Measurements from ENCODE around the gene SMYD4.
"Not testable (repeated sequence)": the region's sequence is repeated elsewhere in the genome, so short reads cannot be mapped to it uniquely, and the experiment has no call there.

SMYD4 gene

GRCh38 chr17:1754430-1755112 is 75.1 kb downstream of the SMYD4 start:
- no peak for DNase-seq (ENCODE audit: low spot score)

DNA sequence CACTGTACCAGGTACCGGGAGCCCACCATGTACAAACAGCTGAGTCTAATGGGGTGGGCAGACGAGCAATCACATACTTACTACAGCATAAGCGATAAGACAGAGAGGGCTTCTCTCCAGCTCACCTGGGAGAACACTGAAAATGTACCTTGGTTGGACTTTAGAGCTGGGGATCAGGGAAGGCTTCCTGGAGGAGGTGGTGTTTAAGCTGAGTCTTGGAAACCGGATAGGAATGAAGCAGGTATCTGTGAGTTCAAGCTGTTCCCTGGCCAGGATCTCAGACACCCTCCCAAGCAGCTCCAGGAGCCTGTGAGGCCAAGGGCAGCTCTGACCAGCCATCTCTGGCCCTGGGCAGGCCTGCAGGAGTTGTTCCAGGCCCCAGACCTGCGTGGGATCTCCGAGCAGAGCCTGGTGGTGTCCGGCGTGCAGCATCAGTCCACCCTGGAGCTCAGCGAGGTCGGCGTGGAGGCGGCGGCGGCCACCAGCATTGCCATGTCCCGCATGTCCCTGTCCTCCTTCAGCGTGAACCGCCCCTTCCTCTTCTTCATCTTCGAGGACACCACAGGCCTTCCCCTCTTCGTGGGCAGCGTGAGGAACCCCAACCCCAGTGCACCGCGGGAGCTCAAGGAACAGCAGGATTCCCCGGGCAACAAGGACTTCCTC is 75.8 kb downstream of the SMYD4 start:
- DNase-seq (ENCODE audit: low spot score), result no peak

DNA sequence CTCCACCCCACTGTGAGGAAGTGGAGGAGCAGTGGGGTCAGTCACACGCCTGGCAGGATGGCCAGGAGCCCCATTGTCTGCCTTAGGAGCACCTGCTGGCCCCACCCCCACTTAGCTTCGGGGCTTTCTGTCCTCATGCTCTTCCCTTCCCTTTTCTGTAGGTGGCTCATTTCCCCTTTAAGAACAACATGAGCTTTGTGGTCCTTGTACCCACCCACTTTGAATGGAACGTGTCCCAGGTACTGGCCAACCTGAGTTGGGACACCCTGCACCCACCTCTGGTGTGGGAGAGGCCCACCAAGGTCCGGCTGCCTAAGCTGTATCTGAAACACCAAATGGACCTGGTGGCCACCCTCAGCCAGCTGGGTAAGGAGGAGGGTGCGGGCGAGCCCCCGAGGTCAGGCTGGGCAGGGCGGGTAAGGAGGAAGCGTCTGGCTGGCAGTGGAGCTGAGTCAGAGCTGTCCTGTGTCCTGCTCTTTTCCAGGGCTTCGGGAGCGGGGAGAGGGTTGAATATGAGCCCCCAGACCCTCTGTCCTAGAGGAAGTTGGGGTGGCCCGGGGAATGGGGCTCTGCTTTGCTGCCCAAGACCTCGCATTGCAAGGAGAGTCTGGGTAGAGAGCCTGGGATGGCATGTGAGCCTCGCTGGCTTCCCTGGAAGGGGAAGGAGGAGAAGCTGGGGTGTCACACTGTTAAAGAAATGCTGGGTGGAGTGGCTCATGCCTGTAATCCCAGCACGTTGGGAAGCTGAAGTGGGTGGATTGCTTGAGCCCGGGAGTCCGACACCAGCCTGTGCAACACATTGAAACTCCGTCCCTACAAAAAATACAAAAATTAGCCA is 77.1 kb downstream of the SMYD4 start:
- DNase-seq (ENCODE audit: low spot score), result no peak

DNA sequence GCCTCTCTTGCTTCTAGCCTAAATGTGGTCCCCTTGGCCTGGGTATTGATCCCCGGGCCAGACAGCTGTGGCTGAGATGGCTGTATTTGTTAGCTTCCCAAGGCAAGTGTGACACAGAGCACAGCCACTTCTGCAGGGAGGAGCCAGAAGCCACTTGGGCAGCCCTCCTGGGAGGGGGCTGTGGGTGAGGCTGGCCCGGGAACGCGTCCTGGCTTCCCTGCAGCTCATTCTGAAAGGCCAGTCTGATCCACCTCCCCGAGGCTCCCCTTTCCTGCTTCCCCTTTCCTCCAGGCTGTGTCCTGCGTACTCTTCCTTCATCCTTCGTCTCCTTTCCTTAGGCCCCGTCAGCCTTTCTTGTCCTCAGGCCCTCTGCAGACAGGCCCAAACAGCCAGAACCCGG is 79.1 kb downstream of the SMYD4 start:
- DNase-seq (ENCODE audit: low spot score), result no peak

DNA sequence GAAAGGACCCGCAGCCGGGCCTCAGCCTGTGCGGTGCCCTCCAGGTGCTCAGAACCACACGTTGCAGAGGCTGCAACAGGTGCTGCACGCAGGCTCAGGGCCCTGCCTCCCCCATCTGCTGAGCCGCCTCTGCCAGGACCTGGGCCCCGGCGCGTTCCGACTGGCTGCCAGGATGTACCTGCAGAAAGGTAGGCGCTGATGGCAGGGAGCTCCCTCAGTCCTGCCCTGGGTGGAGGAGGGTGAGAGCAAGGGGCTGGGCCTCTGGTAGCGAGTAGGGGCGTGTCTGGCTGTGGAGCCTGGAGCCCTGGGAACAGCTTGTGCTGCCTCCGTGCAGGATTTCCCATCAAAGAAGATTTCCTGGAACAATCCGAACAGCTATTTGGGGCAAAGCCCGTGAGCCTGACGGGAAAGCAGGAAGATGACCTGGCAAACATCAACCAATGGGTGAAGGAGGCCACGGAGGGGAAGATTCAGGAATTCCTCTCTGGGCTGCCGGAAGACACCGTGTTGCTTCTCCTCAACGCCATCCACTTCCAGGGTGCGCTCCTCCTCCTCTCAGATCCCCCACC is 82.6 kb downstream of the SMYD4 start:
- no peak for DNase-seq (ENCODE audit: low spot score)

GRCh38 chr17:1745513-1746020 is 84.1 kb downstream of the SMYD4 start:
- no peak for DNase-seq (ENCODE audit: low spot score)

GRCh38 chr17:1744551-1745512 is 84.9 kb downstream of the SMYD4 start:
- DNase-seq (ENCODE audit: low spot score), result no peak

GRCh38 chr17:1743088-1743439 is 86.6 kb downstream of the SMYD4 start:
- DNase-seq (ENCODE audit: low spot score), result no peak

GRCh38 chr17:1742371-1743087 is 87.2 kb downstream of the SMYD4 start, which contains the start of gene SERPINF2:
Gene SERPINF2 (plus strand): TSS chr17:1742871. CDS start chr17:1744996, 2,125 bp downstream.
- DNase-seq (ENCODE audit: low spot score), result no peak

DNA sequence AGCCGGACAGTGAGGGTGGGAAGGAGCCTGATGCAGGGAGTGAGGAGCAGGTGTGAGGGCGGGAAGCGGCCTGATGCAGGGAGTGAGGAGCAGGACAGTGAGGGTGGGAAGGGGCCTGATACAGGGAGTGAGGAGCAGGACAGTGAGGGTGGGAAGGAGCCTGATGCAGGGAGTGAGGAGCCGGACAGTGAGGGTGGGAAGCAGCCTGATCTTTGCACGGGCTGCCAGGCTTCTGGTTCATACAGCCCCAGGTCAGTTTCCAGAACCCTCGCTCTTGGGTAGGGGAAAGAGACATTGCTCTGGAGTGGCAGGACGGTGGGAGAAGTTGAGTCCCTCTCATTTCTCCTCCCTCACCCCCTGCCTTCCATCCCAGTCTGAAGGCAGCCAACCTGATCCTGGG is 87.8 kb downstream of the SMYD4 start:
- not testable (repeated sequence) for DNase-seq (ENCODE audit: low spot score)

DNA sequence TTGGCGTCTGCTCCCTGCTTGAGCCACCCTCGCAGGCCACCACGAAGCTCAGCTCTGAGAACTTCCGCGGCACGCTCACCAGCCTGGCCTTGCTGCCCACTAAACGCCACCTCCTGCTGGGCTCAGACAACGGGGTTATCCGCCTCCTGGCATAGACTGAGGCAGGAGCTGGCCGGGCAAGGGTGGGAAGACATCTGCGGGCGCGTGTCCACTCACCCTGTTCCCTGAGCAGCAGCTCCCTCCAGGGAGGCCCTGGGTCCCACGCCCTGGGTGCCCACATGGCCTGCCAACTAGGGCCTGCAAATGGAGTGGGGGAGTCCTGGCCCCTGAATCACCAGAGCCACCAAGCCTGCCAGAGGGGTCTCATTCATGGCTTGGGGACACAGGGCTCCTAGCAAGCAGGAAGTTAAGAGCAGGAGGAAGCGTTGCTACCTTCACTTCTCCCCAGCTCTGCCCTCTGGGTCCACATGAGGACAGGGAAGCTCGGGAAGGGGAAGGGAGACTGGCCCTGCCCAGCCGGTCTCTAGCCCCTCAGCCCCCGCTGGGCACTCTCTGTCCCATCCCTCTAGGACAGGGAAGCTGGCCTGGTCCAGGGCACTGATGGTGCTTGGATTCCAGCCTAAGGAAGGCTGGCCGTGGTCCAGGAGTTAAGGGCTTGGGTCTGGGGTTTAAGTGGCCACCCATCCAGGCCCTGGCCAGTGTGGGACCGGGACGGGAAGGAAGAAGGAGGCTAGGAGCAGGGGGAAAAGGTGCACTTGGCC is 92.0 kb downstream of the SMYD4 start:
- DNase-seq (ENCODE audit: low spot score), result no peak

- DNase-seq (ENCODE audit: low spot score), result no peak
Observed at GRCh38 chr17:1736348-1737281, 93.1 kb downstream of the SMYD4 start.

DNA sequence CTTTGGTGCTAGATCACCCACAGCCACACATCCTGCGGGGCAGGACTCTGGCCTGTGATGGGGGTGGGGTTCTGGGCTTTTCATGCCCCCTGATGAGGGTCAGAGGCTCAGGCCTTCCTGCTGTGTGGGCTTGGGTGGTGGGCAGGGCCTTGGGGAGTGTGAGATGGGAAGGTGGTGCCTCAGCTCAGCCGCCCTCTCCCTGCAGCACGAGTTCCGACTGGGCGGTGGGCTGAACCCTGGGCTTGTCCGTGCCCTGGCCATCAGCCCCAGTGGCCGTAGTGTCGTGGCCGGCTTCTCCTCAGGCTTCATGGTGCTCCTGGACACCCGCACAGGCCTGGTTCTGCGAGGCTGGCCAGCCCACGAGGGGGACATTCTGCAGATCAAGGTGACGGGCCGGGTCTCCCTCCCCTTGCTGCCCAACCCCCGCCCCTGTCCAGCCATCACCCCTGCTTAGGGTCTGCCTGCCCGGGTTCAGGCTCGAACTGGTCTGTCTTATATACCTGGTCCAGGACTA is 93.8 kb downstream of the SMYD4 start:
- DNase-seq (ENCODE audit: low spot score), result no peak

DNA sequence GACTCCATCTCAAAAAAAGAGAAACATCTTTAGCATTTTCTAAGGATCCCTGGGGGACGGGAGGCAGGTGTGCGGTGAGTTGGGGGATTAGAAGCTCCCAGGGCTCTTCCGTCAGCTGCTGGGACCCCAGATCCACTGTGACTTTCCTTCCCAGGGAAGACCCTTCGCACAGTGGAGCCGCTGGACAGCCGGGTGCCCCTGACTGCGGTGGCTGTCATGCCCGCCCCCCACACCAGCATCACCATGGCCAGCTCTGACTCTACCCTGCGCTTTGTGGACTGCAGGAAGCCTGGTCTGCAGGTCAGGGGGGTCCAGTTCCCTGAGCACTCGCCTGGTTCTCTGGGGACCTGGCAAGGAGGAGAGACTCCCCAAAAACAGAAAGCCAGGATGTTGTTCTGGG is 94.3 kb downstream of the SMYD4 start:
- no peak for DNase-seq (ENCODE audit: low spot score)

DNA sequence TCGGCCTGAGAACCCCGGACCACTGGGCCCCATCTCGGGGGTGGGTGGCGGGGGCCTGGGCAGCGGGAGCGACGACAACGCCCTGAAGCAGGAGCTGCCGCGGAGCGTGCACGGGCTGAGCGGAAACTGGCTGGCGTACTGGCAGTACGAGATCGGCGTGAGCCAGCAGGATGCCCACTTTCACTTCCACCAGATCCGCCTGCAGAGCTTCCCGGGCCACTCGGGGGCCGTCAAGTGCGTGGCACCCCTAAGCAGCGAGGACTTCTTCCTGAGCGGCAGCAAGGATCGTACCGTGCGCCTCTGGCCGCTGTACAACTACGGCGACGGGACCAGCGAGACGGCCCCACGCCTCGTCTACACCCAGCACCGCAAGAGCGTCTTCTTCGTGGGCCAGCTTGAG is 95.9 kb downstream of the SMYD4 start:
- DNase-seq (ENCODE audit: low spot score), result no peak

GRCh38 chr17:1732833-1733321 is 96.8 kb downstream of the SMYD4 start:
- no peak for DNase-seq (ENCODE audit: low spot score)

- DNase-seq (ENCODE audit: low spot score), result no peak
Observed at GRCh38 chr17:1732241-1732832, 97.4 kb downstream of the SMYD4 start.

DNA sequence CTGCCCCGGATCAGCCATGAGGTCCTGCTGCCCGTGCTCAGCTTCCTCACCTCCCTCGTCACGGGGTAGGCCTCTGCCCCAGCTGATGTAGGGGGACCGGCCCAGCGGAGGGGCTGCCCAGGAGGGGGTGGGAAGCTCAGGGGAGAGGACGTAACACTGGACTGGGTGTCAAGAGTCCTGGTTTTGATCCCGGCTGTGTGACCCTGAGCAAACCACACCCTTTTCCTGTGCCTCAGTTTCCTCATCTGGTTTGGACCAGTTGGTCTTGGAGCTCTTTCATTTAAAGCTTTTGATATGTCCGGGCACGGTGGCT is 98.6 kb downstream of the SMYD4 start:
- no peak for DNase-seq (ENCODE audit: low spot score)

All from CD4-positive, alpha-beta T cell treated with Interleukin-6 at 100 ng/mL for 8 hours (primary cell).